DND-41 (cell line): ENCODE results near the gene BUD13.

Experiments
- ATAC-seq: fragments of 200-7000 bp; cut with Tn5 transposase; 3 replicates; pipeline ENCODE4 v1.9.1; 2021; ENCODE audit warnings: low read depth; ENCODE audit not compliant: insufficient read depth
- DNase-seq: peaks from one replicate; pipeline ENCODE4 v3.0.0-alpha.2; 2020
- H2AFZ ChIP-seq: 2 replicates; pipeline ENCODE4 v1.6.0; 2012; ENCODE audit warnings: low read depth, low read length
- H3K27ac ChIP-seq: 2 replicates; pipeline ENCODE4 v1.5.1; 2012; ENCODE audit warnings: low read length, inconsistent platforms
- H3K27me3 ChIP-seq: fragments of 200-600 bp; sonication (generic); 2 replicates; pipeline ENCODE4 v1.6.0; 2012; ENCODE audit warnings: low read length, mild to moderate bottlenecking, inconsistent platforms; ENCODE audit not compliant: insufficient read depth, poor library complexity
- H3K36me3 ChIP-seq: 2 replicates; pipeline ENCODE4 v1.5.1; 2012; ENCODE audit warnings: low read length, inconsistent platforms; ENCODE audit not compliant: insufficient read depth
- H3K4me1 ChIP-seq: 2 replicates; pipeline ENCODE4 v1.5.1; 2012; ENCODE audit warnings: mild to moderate bottlenecking, low read length; ENCODE audit not compliant: insufficient read depth
- H3K4me2 ChIP-seq: 2 replicates; pipeline ENCODE4 v1.6.0; 2012; ENCODE audit warnings: mild to moderate bottlenecking, moderate library complexity, low read length, inconsistent platforms; ENCODE audit not compliant: insufficient read depth
- H3K4me3 ChIP-seq, 2 experiments: fragments of 200-600 bp in 1 of 2; shearing (Covaris generic) in 1 of 2; 2 replicates each; pipeline ENCODE4 v1.5.1; 2012 to 2016; ENCODE audit warnings: inconsistent platforms in 2 of 2, low read length in 2 of 2, mild to moderate bottlenecking in 2 of 2, low read depth in 1 of 2, moderate library complexity in 1 of 2
- H3K79me2 ChIP-seq: 2 replicates; pipeline ENCODE4 v1.6.0; 2012; ENCODE audit warnings: low read length, inconsistent platforms; ENCODE audit not compliant: insufficient read depth
- H3K9ac ChIP-seq: 2 replicates; pipeline ENCODE4 v1.6.0; 2012; ENCODE audit warnings: low read depth, mild to moderate bottlenecking, inconsistent platforms, low read length, moderate library complexity
- H3K9me3 ChIP-seq: 2 replicates; pipeline ENCODE4 v1.5.1; 2012; ENCODE audit warnings: low read length, moderate library complexity, mild to moderate bottlenecking, inconsistent platforms; ENCODE audit not compliant: insufficient read depth, severe bottlenecking
- H4K20me1 ChIP-seq: 2 replicates; pipeline ENCODE4 v1.6.0; 2012; ENCODE audit warnings: low read length; ENCODE audit not compliant: insufficient read depth
- EZH2 ChIP-seq: IDR thresholded peaks from 3 replicates; pipeline ENCODE4 v1.6.1; 2012; ENCODE audit warnings: borderline replicate concordance, low read depth, mild to moderate bottlenecking, moderate library complexity, low read length, inconsistent platforms; ENCODE audit not compliant: severe bottlenecking
- TF ChIP-seq, protein P1 (sequence below): IDR thresholded peaks from 2 replicates; pipeline ENCODE4 v1.5.1; 2012; ENCODE audit warnings: borderline replicate concordance, low read length, moderate library complexity, mild to moderate bottlenecking; ENCODE audit not compliant: poor library complexity, severe bottlenecking; ENCODE audit errors: extremely low read depth

Gene BUD13

DNA sequence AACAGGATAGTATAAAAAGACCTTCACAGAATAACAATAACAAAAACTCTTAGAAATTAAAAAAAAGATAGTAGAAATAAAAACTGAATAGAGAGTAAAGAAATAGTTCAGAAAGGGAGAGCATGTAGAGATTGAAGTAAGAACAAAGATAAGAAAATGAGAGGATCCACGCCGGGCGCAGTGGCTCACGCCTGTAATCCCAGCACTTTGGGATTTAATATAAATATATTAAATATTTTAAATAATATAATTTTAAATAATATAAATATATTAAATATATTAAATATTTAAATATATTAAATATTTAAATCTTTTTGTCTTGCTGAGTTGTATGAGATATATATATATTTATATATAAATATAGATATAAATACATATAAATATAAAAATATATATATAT is 39.3 kb upstream of the BUD13 start:
- H2AFZ ChIP-seq, result no peak overlapping the region
- H3K9ac ChIP-seq, result no peak overlapping the region
- no peaks in the 10 kb centered on the region for H3K36me3 ChIP-seq
- no peaks in the 10 kb centered on the region for H3K79me2 ChIP-seq
- H4K20me1 ChIP-seq, result no peaks in the 10 kb centered on the region
- no peak overlapping the region for H3K27ac ChIP-seq
- H3K4me2 ChIP-seq, result no peak overlapping the region
- TF ChIP-seq EZH2, result no peak
- no peaks in the 10 kb centered on the region for H3K4me1 ChIP-seq
- no peak overlapping the region for H3K4me3 ChIP-seq
- peaks cover 3% of the 10 kb centered on the region for H3K27me3 ChIP-seq
- ATAC-seq (no peak), DNase-seq (no peak)
- H3K9me3 ChIP-seq, result no peaks in the 10 kb centered on the region

- no peak for DNase-seq
- H3K79me2 ChIP-seq, result no peaks in the 10 kb centered on the region
- H2AFZ ChIP-seq, result no peak overlapping the region
- no peak overlapping the region for H3K9ac ChIP-seq
- no peaks in the 10 kb centered on the region for H3K9me3 ChIP-seq
- no peaks in the 10 kb centered on the region for H3K4me1 ChIP-seq
- ATAC-seq, result no peak
- no peak overlapping the region for H3K4me3 ChIP-seq
- no peaks in the 10 kb centered on the region for H3K36me3 ChIP-seq
- H3K27ac ChIP-seq, result no peak overlapping the region
- TF ChIP-seq EZH2, result no peak
- TF ChIP-seq, protein P1, sequence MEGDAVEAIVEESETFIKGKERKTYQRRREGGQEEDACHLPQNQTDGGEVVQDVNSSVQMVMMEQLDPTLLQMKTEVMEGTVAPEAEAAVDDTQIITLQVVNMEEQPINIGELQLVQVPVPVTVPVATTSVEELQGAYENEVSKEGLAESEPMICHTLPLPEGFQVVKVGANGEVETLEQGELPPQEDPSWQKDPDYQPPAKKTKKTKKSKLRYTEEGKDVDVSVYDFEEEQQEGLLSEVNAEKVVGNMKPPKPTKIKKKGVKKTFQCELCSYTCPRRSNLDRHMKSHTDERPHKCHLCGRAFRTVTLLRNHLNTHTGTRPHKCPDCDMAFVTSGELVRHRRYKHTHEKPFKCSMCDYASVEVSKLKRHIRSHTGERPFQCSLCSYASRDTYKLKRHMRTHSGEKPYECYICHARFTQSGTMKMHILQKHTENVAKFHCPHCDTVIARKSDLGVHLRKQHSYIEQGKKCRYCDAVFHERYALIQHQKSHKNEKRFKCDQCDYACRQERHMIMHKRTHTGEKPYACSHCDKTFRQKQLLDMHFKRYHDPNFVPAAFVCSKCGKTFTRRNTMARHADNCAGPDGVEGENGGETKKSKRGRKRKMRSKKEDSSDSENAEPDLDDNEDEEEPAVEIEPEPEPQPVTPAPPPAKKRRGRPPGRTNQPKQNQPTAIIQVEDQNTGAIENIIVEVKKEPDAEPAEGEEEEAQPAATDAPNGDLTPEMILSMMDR, result no peak
- no peak overlapping the region for H3K4me2 ChIP-seq
- no peaks in the 10 kb centered on the region for H4K20me1 ChIP-seq
- H3K27me3 ChIP-seq, result peaks cover 3% of the 10 kb centered on the region
Measured at GRCh38 chr11:116811194-116811593, 38.4 kb upstream of the BUD13 start.

DNA sequence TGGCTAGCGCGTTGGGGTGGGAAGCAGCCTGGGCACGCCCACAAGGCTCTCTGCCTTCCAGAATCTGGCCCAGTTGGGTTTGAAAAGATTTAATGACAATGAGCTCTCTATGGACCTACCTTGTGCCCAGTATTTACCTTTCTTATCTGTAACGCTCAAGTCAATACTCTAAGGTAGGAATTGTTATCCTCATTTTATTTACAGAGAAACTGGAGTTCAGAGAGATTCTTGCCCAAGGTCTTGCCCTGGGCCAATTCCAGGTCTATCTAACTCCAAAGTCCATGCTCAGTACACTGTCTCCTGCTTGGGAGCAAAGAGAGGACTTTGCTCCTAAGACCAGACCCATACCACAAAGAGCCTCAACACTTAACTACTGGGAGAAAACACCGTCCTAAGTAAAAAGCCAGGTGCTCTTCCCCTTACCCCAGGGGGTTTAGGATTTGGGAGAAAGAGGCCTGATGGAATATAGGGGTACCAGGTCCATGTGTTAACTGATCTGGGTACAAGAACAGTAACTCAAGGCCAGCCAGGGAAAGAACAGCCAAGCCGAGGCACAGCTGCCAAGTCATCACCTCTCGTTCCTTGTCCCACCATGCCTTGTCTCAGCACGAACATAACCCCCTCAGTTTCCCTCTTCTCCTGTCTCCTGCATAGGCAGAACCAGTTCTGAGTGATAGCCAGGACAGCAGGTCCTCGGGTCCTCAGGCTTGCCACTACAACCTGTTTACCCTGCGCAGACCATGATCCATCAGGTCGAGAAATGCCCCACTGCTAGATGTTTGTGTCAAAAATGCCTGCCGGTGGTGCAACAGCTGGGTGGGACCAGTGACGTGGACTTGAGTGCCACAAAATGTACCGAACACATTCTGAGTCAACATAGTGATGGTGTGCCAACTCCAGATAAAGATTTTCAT is 35.7 kb upstream of the BUD13 start:
- H4K20me1 ChIP-seq, result no peaks in the 10 kb centered on the region
- no peaks in the 10 kb centered on the region for H3K27me3 ChIP-seq
- no peaks in the 10 kb centered on the region for H3K9me3 ChIP-seq
- no peak overlapping the region for H3K27ac ChIP-seq
- no peaks in the 10 kb centered on the region for H3K4me1 ChIP-seq
- no peak for TF ChIP-seq EZH2
- TF ChIP-seq, protein P1, result no peak
- H3K36me3 ChIP-seq, result no peaks in the 10 kb centered on the region
- DNase-seq (no peak), ATAC-seq (no peak)
- no peak overlapping the region for H3K4me2 ChIP-seq
- no peak overlapping the region for H2AFZ ChIP-seq
- H3K79me2 ChIP-seq, result no peaks in the 10 kb centered on the region
- H3K9ac ChIP-seq, result no peak overlapping the region
- H3K4me3 ChIP-seq, result no peak overlapping the region

GRCh38 chr11:116807601-116808261 is 34.9 kb upstream of the BUD13 start:
- H3K4me3 ChIP-seq, result no peak overlapping the region
- no peaks in the 10 kb centered on the region for H3K36me3 ChIP-seq
- no peak for TF ChIP-seq EZH2
- TF ChIP-seq, protein P1, result no peak
- H4K20me1 ChIP-seq, result no peaks in the 10 kb centered on the region
- no peak overlapping the region for H3K27ac ChIP-seq
- H3K27me3 ChIP-seq, result no peaks in the 10 kb centered on the region
- no peaks in the 10 kb centered on the region for H3K4me1 ChIP-seq
- ATAC-seq (no peak), DNase-seq (no peak)
- H3K4me2 ChIP-seq, result no peak overlapping the region
- no peaks in the 10 kb centered on the region for H3K79me2 ChIP-seq
- no peak overlapping the region for H3K9ac ChIP-seq
- no peaks in the 10 kb centered on the region for H3K9me3 ChIP-seq
- H2AFZ ChIP-seq, result no peak overlapping the region
